Measurements from ENCODE around the gene GHRHR.

GRCh38 chr7:30915005-30915601 lies 48.6 kb upstream of the GHRHR start:
- TF ChIP-seq CTCF (IDR thresholded peaks at IDR 0.05) (no peak), POLR2A (IDR thresholded peaks at IDR 0.05) (no peak)

All from esophagus squamous epithelium (tissue), 4 donors.